HCT116 (cell line): ENCODE measurements around the gene TMEM41A. TPM values are rescaled to one million over a fixed set of nuclear protein-coding genes. Genes with fewer than 3 reads are reported as not detected.

ENCODE experiments used
- ATAC-seq: fragments of 200-7000 bp; cut with Tn5 transposase; 2 replicates; pipeline ENCODE4 v1.9.1; 2020; ENCODE audit warnings: mild to moderate bottlenecking, moderate library complexity
- BruUV-seq: library from RNA; stranded (reverse); fragments of 400-500 nt; replicated peaks from 2 replicates; lab custom pipeline; 2021; lab: Mats Ljungman, UMichigan
- CTCF ChIA-PET: fragments of 300-600 bp; sonication (Branson Sonifier 250); formaldehyde crosslinking; loops from one replicate; lab custom pipeline; 2021; ENCODE audit warnings: antibody characterized with exemption; lab: Charles Lee
- POLR2A ChIA-PET: fragments of 300-600, 350-600 bp; sonication (Branson Sonifier 250); formaldehyde crosslinking; loops from one replicate; lab custom pipeline; 2021; ENCODE audit warnings: antibody characterized with exemption; lab: Charles Lee
- RAD21 ChIA-PET, 2 experiments: fragments of 300-600 bp; sonication (Branson Sonifier 250); formaldehyde crosslinking; loops; one replicate each; lab custom pipeline; 2023; ENCODE audit warnings: low total read pairs in 2 of 2; ENCODE audit not compliant: uncharacterized antibody in 2 of 2, unreplicated experiment in 2 of 2, low non-redundant PET in 1 of 2; lab: Charles Lee
- DNase-seq: peaks from one replicate; pipeline ENCODE4 v3.0.0-alpha.2; 2010; ENCODE audit warnings: low read depth, low spot score
- H2AFZ ChIP-seq: fragments of 200-600 bp; shearing (Covaris generic), sonication (generic); 2 replicates; pipeline ENCODE4 v1.6.1; 2017; ENCODE audit warnings: low read depth, mixed run types, mixed read lengths, antibody characterized with exemption, low read length; ENCODE audit not compliant: poor library complexity, severe bottlenecking
- H3K27ac ChIP-seq: 2 replicates; pipeline ENCODE4 v1.5.1; 2012; ENCODE audit warnings: low read depth, low read length
- H3K27me3 ChIP-seq: fragments of 200-600 bp; sonication (generic); 2 replicates; pipeline ENCODE4 v1.6.1; 2016; ENCODE audit warnings: mixed run types, low read length, mixed read lengths; ENCODE audit not compliant: insufficient read depth
- H3K36me3 ChIP-seq, 2 experiments: fragments of 200-500 bp in 1 of 2; fragments of 200-600 bp in 1 of 2; sonication (Bioruptor generic) in 1 of 2; sonication (generic) in 1 of 2; 2 replicates each; pipeline versions ENCODE4 v1.5.1 to v1.6.1; 2014 to 2016; ENCODE audit warnings: low read length in 2 of 2, inconsistent platforms in 1 of 2, mixed read lengths in 1 of 2, mixed run types in 1 of 2; ENCODE audit not compliant: insufficient read depth in 2 of 2, control insufficient read depth in 1 of 2
- H3K4me1 ChIP-seq, 2 experiments: fragments of 200-600 bp in 1 of 2; sonication (generic) in 1 of 2; 2 replicates each; pipeline versions ENCODE4 v1.5.1 to v1.6.1; 2012 to 2017; ENCODE audit warnings: low read length in 2 of 2, inconsistent platforms in 1 of 2, mild to moderate bottlenecking in 1 of 2, mixed read lengths in 1 of 2, mixed run types in 1 of 2, moderate library complexity in 1 of 2; ENCODE audit not compliant: insufficient read depth in 2 of 2, control insufficient read depth in 1 of 2
- H3K4me2 ChIP-seq: fragments of 200-600 bp; sonication (generic); 2 replicates; pipeline ENCODE4 v1.6.1; 2017; ENCODE audit warnings: mixed run types, low read length, mixed read lengths
- H3K4me3 ChIP-seq, 2 experiments: fragments of 200-600 bp in 1 of 2; sonication (generic) in 1 of 2; replicated peaks in 1 of 2; 2 replicates each; pipeline ENCODE4 v1.5.1; 2011 to 2016; ENCODE audit warnings: low read length in 2 of 2, control low read depth in 1 of 2, low read depth in 1 of 2, mild to moderate bottlenecking in 1 of 2, mixed read lengths in 1 of 2, mixed run types in 1 of 2
- H3K79me2 ChIP-seq: fragments of 200-600 bp; sonication (generic); 2 replicates; pipeline ENCODE4 v1.6.1; 2017; ENCODE audit warnings: mild to moderate bottlenecking, mixed run types, low read length, moderate library complexity, mixed read lengths; ENCODE audit not compliant: insufficient read depth
- H3K9ac ChIP-seq: fragments of 200-600 bp; sonication (generic); 2 replicates; pipeline ENCODE4 v1.6.1; 2016; ENCODE audit warnings: low read length, mixed read lengths
- H3K9me2 ChIP-seq: fragments of 200-600 bp; sonication (generic), shearing (Covaris generic); 2 replicates; pipeline ENCODE4 v1.6.1; 2017; ENCODE audit warnings: mixed run types, mild to moderate bottlenecking, moderate library complexity; ENCODE audit not compliant: insufficient read depth
- H3K9me3 ChIP-seq, 2 experiments: fragments of 200-500 bp in 1 of 2; fragments of 200-600 bp in 1 of 2; sonication (Bioruptor generic) in 1 of 2; sonication (generic) in 1 of 2; 2 replicates each; pipeline ENCODE4 v1.6.1; 2014 to 2017; ENCODE audit warnings: low read length in 2 of 2, mixed read lengths in 2 of 2, inconsistent platforms in 1 of 2, low read depth in 1 of 2, mild to moderate bottlenecking in 1 of 2, mixed run types in 1 of 2, moderate library complexity in 1 of 2; ENCODE audit not compliant: control insufficient read depth in 1 of 2, insufficient read depth in 1 of 2
- H4K20me1 ChIP-seq: fragments of 200-600 bp; sonication (generic), shearing (Covaris generic); 2 replicates; pipeline ENCODE4 v1.6.1; 2017; ENCODE audit warnings: mixed run types, mild to moderate bottlenecking, moderate library complexity; ENCODE audit not compliant: insufficient read depth
- ATF3 ChIP-seq: IDR thresholded peaks from 2 replicates; pipeline ENCODE4 v1.6.1; 2012
- EGR1 ChIP-seq: IDR thresholded peaks from 2 replicates; pipeline ENCODE4 v1.6.1; 2012; ENCODE audit warnings: low read depth
- POLR2A ChIP-seq: IDR thresholded peaks from 2 replicates; pipeline ENCODE4 v1.7.0; 2011; ENCODE audit warnings: borderline replicate concordance; ENCODE audit not compliant: insufficient read depth, insufficient read length; ENCODE audit errors: extremely low read depth
- POLR2AphosphoS5 ChIP-seq: IDR thresholded peaks from 2 replicates; pipeline ENCODE4 v1.6.1; 2011; ENCODE audit warnings: mild to moderate bottlenecking, low read depth, low read length, moderate library complexity
- SIN3A ChIP-seq: IDR thresholded peaks from 2 replicates; pipeline ENCODE4 v1.6.1; 2012; ENCODE audit warnings: low read depth
- ZFX ChIP-seq: fragments of 450-650 bp; IDR thresholded peaks from 2 replicates; pipeline ENCODE4 v1.6.1; 2017
- intact Hi-C: fragments of 100-400 bp; cut with micrococcal nuclease; formaldehyde crosslinking; loops from 2 replicates; pipeline ENCODE4 v1.10.0; 2022
- total RNA-seq: library from RNA; stranded (reverse); gene quantifications from one replicate; pipeline ENCODE4 v1.2.1, GENCODE V29; 2021; ENCODE audit not compliant: unreplicated experiment

TMEM41A gene
- total RNA-seq, 1 experiment from 2014 or later, result 25.4 TPM

- no peak for ATAC-seq
- Histone ChIP-seq H3K27ac (no peak overlapping the region), H3K4me2 (no peak overlapping the region), H3K4me1 (no peaks in the 10 kb centered on the region), H3K4me3 (no peak overlapping the region), H3K9me3 (no peaks in the 10 kb centered on the region), H2AFZ (no peak overlapping the region), H3K9me2 (no peaks in the 10 kb centered on the region), H4K20me1 (no peaks in the 10 kb centered on the region), H3K79me2 (no peaks in the 10 kb centered on the region), H3K9ac (no peak overlapping the region), H3K27me3 (no peaks in the 10 kb centered on the region), H3K36me3 (no peaks in the 10 kb centered on the region)
- ChIA-PET RAD21 (no interaction called here), CTCF (no interaction called here), POLR2A (interaction anchor here (0.7 kb wide), 1 partner anchor 77 kb away, joined by 3 read pairs; no protein-coding TSS in a partner anchor)
- intact Hi-C loops, result no loop called here
- BruUV-seq, result no TSS peak
- TF ChIP-seq EGR1 (no peak), SIN3A (no peak), ZFX (no peak), ATF3 (no peak), POLR2AphosphoS5 (no peak), POLR2A (no peak)
- DNase-seq, result no peak
Measured at GRCh38 chr3:185439745-185440466, 58.9 kb downstream of the TMEM41A start.

Other genes starting within 250 kb of the TMEM41A start
- gene EHHADH, start 245.0 kb downstream of the TMEM41A start, total RNA-seq, result 10.7 TPM
- 21.0 TPM for gene MAP3K13, start 135.9 kb downstream of the TMEM41A start, total RNA-seq
- 13.7 TPM for gene LIPH, start 53.6 kb upstream of the TMEM41A start, total RNA-seq
- 36.1 TPM for gene SENP2, start 87.3 kb upstream of the TMEM41A start, total RNA-seq